GM12801 (cell line): ENCODE data around the gene HNRNPU.

Experiments used
- CTCF ChIP-seq: IDR thresholded peaks from one replicate; pipeline ENCODE4 v1.5.1; 2011; ENCODE audit warnings: control low read depth; ENCODE audit not compliant: insufficient read length; ENCODE audit errors: extremely low read depth

The HNRNPU gene

DNA sequence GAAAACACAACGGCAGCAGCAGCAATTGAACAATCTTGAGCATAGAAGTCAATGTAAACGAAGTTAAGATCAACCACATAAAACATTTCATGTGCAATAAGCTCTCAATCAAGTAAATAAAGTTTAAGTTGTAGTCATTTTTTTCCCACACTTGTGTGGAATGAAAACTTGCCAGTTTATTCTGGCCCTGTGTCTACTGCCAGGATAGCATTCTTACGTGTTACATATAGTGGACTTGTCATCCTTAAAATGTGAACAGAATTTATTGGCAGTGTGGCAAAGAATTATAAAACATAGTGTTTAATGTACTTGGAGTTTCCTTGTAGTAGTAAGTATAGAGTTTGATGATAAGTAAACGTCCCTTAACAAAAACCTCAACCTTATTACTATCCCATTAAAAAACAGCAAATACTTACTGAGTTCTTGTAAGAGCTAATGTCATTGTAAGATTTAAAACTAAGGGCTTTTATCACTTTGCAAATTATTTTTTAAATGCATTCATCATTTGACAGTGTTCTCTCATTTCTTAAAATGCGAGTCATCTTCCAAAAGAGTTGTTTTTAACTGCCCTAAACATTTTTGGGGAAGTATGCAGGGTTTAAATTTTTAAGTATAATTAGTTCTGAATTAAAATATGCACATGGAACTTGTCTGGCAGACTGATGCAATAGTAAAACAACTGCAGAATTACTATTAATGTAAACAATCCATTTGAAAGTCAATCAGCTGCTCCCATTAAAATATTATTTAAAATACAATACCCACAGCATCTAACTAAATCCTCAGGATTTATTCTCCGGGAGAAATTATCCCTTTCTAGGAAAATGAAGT is 21.0 kb downstream of the HNRNPU start:
- TF ChIP-seq CTCF, result no peak

- no peak for TF ChIP-seq CTCF
These were observed 22.9 kb downstream of the HNRNPU start for GRCh38 chr1:244841273-244841927.

DNA sequence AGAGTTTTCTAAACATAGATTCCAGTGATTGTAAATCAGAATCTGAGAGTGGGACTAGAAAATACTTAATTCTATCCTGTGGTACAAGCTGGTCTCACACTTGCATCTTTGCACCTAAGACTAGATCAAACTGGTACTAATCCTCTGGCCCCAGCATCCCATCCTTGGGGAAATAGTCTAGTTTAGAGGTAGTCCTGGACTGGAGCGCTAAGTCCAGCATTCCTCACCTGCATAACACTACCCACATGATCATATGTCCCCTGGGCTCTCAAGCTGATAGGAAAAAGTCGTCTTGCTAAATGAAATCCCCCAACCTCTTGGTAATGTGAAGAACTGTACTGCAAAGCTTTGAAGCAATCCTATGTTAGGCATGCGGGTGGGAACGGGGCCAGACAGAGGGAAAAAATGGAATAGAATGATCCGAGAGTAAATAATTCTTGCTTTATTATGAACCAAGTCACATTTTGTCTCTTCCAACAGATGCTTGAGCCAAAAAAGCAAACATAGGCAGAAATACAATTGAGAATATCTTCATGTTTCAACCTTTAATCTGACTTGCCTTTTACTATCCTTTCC is 24.0 kb downstream of the HNRNPU start:
- TF ChIP-seq CTCF, result no peak

- TF ChIP-seq CTCF, result no peak
These were observed 24.7 kb downstream of the HNRNPU start for GRCh38 chr1:244839656-244840055.

- TF ChIP-seq CTCF, result no peak
These were observed 26.6 kb downstream of the HNRNPU start for GRCh38 chr1:244837597-244838258.

GRCh38 chr1:244836584-244836983 is 27.8 kb downstream of the HNRNPU start:
- no peak for TF ChIP-seq CTCF

- no peak for TF ChIP-seq CTCF
These were observed 28.2 kb downstream of the HNRNPU start for GRCh38 chr1:244836135-244836521.
